Measurements from ENCODE around the gene KCNMB1. TPM values are rescaled to one million over a fixed set of nuclear protein-coding genes. Genes with fewer than 3 reads are reported as not detected.

The KCNMB1 gene
- total RNA-seq, 3 donors from 2014 or later, result 1.5 to 59.1 (median 5.5) TPM

DNA sequence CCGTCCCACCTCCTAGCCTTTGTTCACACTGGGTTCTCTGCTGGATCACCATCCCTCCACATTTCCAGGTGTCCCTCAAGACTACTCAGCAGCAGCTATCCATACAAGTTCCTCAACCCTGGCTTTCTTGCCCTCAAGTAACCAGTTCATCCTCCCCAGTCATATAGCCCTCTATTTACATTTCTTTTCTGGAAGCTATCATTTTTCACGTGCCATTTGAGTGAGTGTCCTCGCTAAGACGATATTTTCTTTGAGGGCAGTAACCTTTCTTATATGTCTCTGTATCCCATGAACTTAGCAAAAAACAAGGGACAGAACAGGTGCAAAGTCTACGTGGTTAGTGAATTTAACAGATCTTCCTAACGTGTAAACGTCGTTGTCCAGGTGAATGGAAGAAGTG is 29.6 kb upstream of the KCNMB1 start:
- no peak for ATAC-seq
- intact Hi-C loops (cut with DNase I, micrococcal nuclease), result no loop called here
- TF ChIP-seq CTCF (IDR thresholded peaks at IDR 0.05), result no peak
- Histone ChIP-seq H3K4me1 (ENCODE audit: low read depth) (no peaks in the 10 kb centered on the region), H3K36me3 (ENCODE audit: low read depth) (no peaks in the 10 kb centered on the region), H3K4me3 (no peak overlapping the region), H3K9me3 (no peaks in the 10 kb centered on the region)
- no peak for DNase-seq

DNA sequence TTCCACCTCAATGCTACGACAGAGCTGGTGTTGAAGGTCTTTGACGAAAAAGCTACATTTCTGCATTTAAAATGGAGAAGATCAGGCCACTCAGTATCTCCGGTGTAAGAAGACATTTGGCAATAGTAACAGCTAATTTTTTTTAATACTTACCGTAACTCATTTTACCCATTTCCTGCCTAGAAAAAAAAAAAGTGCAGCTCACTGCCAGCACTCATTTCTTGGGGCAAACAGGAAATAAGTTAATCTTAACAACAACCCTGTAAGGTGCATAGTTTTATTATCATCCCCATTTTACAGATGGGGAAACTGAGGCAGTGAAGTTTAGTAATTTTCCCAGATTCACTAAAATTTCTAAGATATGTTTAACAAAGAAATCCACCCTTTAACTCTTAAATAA is 27.4 kb upstream of the KCNMB1 start:
- no peak overlapping the region for H3K4me3 ChIP-seq
- DNase-seq (no peak), ATAC-seq (no peak)
- no peaks in the 10 kb centered on the region for H3K4me1 ChIP-seq (ENCODE audit: low read depth)
- intact Hi-C loops (cut with DNase I, micrococcal nuclease), result no loop called here
- H3K36me3 ChIP-seq (ENCODE audit: low read depth), result no peaks in the 10 kb centered on the region
- TF ChIP-seq CTCF (IDR thresholded peaks at IDR 0.05), result no peak
- no peaks in the 10 kb centered on the region for H3K9me3 ChIP-seq

DNA sequence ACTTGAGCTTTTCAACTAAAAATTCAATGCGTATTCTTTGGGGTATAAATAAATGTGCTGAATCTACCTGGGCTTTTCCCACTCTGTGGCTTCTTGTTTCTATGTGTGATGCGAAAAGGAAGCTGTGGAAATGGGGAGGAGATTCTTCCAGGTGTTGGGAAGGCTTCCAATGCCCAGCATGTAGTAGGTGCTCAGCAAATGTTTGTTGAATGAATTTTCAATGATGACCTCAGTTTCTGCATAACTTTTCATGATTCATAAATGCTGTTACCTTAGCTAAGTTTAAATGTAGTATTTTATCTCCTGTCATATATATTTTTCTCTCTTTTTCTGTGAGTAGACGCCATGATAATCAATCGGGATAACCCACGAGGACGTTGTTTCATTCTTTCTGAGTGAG is 25.6 kb upstream of the KCNMB1 start:
- intact Hi-C loops (cut with DNase I, micrococcal nuclease), result no loop called here
- no peak overlapping the region for H3K4me3 ChIP-seq
- TF ChIP-seq CTCF (IDR thresholded peaks at IDR 0.05), result no peak
- H3K4me1 ChIP-seq (ENCODE audit: low read depth), result no peaks in the 10 kb centered on the region
- ATAC-seq (no peak), DNase-seq (no peak)
- H3K9me3 ChIP-seq, result no peaks in the 10 kb centered on the region
- H3K36me3 ChIP-seq (ENCODE audit: low read depth), result no peaks in the 10 kb centered on the region

DNA sequence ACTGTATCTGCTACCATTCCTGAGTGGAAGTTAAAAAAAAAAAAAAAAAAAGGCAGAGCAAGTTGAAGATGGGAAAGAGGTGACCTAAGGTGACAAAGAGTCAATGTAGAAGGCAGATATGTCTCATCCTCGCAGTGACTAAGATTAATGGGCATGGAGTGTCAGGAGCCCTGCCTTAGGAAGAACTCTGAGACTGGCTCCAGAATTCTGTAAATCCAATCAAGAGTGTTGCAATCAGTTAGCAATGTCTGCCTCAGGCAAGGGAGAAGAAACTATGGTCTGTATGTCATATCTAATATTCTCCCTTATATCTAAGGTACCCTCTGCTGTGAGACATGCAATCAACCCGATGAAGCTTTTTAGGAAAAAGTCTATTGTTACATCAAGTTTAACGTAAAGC is 24.7 kb upstream of the KCNMB1 start:
- intact Hi-C loops (cut with DNase I, micrococcal nuclease), result no loop called here
- Histone ChIP-seq H3K4me3 (no peak overlapping the region), H3K9me3 (no peaks in the 10 kb centered on the region), H3K4me1 (ENCODE audit: low read depth) (no peaks in the 10 kb centered on the region), H3K36me3 (ENCODE audit: low read depth) (no peaks in the 10 kb centered on the region)
- no peak for TF ChIP-seq CTCF (IDR thresholded peaks at IDR 0.05)
- no peak for DNase-seq
- no peak for ATAC-seq

DNA sequence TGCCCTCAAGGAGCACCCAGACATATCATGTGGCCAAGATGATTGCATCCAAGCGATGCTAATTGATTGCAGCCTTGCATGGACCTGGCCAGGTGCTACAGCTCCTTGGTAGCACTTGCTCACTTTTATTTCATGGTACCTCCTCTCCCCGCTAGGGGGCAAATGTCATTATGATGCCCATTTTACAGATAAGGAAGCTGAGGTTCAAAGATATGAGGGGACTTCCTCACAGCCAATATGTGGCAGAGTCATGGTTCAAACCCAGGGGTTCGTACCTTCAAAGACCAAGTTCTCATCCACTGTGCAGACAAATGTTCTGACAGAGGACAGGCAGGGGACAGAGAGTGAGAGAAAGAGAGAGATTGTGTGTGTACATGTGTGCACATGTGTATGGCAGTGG is 21.9 kb upstream of the KCNMB1 start:
- ATAC-seq (no peak), DNase-seq (no peak)
- TF ChIP-seq CTCF (IDR thresholded peaks at IDR 0.05), result no peak
- no peaks in the 10 kb centered on the region for H3K9me3 ChIP-seq
- intact Hi-C loops (cut with DNase I, micrococcal nuclease), result no loop called here
- no peak overlapping the region for H3K4me3 ChIP-seq
- H3K4me1 ChIP-seq (ENCODE audit: low read depth), result no peaks in the 10 kb centered on the region
- no peaks in the 10 kb centered on the region for H3K36me3 ChIP-seq (ENCODE audit: low read depth)

GRCh38 chr5:170410401-170410800 is 21.2 kb upstream of the KCNMB1 start:
- DNase-seq (no peak), ATAC-seq (no peak)
- Histone ChIP-seq H3K36me3 (ENCODE audit: low read depth) (no peaks in the 10 kb centered on the region), H3K9me3 (no peaks in the 10 kb centered on the region), H3K4me1 (ENCODE audit: low read depth) (no peaks in the 10 kb centered on the region), H3K4me3 (no peak overlapping the region)
- intact Hi-C loops (cut with DNase I, micrococcal nuclease), result no loop called here
- TF ChIP-seq CTCF (IDR thresholded peaks at IDR 0.05), result no peak
